ENCODE measurements around the gene AGPAT2. TPM values are rescaled to one million over a fixed set of nuclear protein-coding genes. Genes with fewer than 3 reads are reported as not detected.

AGPAT2 gene
- total RNA-seq: 1.9 TPM

GRCh38 chr9:136686794-136687711 lies at the start of gene AGPAT2:
AGPAT2 (minus strand) TSS chr9:136687457; CDS start chr9:136687357, 100 bp downstream.

GRCh38 chr9:136711751-136712689 lies 24.8 kb upstream of the AGPAT2 start, which contains the start of gene DIPK1B:
DIPK1B (plus strand) TSS chr9:136712572; CDS start chr9:136712666, 94 bp downstream.

GRCh38 chr9:136662656-136663581 lies 24.3 kb downstream of the AGPAT2 start, which contains the start of gene EGFL7:
EGFL7 (plus strand) TSS chr9:136662916; CDS start chr9:136668283, 5,367 bp downstream.

Small RNA genes lying within 50 kb of the gene (small RNA-seq; reads per million reads assigned to genes)
- 658 reads per million, percentile 98 among the genes with 10 or more reads in this experiment for gene MIR126 (ENCODE audit: low replicate concordance)

Other genes starting within 250 kb of the AGPAT2 start
- gene INPP5E, start 247.6 kb downstream of the AGPAT2 start, total RNA-seq: 19.7 TPM
- 29.7 TPM for gene SEC16A, start 204.4 kb downstream of the AGPAT2 start, total RNA-seq
- 57.6 TPM for gene NOTCH1, start 141.4 kb downstream of the AGPAT2 start, total RNA-seq
- 12.8 TPM for gene EGFL7, start 24.5 kb downstream of the AGPAT2 start, total RNA-seq
- gene DIPK1B, start 25.1 kb upstream of the AGPAT2 start, total RNA-seq: 37.9 TPM
- not detected for gene LCN10, start 55.5 kb upstream of the AGPAT2 start, total RNA-seq
- gene LCN6, start 61.1 kb upstream of the AGPAT2 start, total RNA-seq: not detected
- not detected for gene LCN8, start 70.8 kb upstream of the AGPAT2 start, total RNA-seq
- not detected for gene LCN15, start 77.1 kb upstream of the AGPAT2 start, total RNA-seq
- gene TMEM141, start 103.9 kb upstream of the AGPAT2 start, total RNA-seq: 15.7 TPM
- 6.3 TPM for gene CCDC183, start 108.9 kb upstream of the AGPAT2 start, total RNA-seq
- 54.5 TPM for gene RABL6, start 120.5 kb upstream of the AGPAT2 start, total RNA-seq
- 1.9 TPM for gene AJM1, start 155.0 kb upstream of the AGPAT2 start, total RNA-seq
- gene PHPT1, start 162.0 kb upstream of the AGPAT2 start, total RNA-seq: 77.6 TPM
- gene MAMDC4, start 164.9 kb upstream of the AGPAT2 start, total RNA-seq: 11.3 TPM
- gene EDF1, start 178.9 kb upstream of the AGPAT2 start, total RNA-seq: 135 TPM
- gene TRAF2, start 199.1 kb upstream of the AGPAT2 start, total RNA-seq: 11.6 TPM

Measured in parietal lobe (tissue), 2 donors.